Hematopoietic multipotent progenitor cell treated with erythropoietin and hydrocortisone succinate and interleukin-3 and kit ligand, for 17 days (in vitro differentiated cells): ENCODE measurements around the gene EPN3.
A peak's percentile ranks its signal among the peaks of the same experiment; 100 is the strongest.

Experiments
- DNase-seq: peaks from one replicate; pipeline ENCODE4 v3.0.0-alpha.2; 2015; ENCODE audit warnings: low spot score

The EPN3 gene

GRCh38 chr17:50532452-50533024 is at the start of gene EPN3:
Gene EPN3, plus strand, starts transcription at chr17:50532735. Its CDS starts 3,822 bp downstream, at chr17:50536557.
- no peak for DNase-seq

GRCh38 chr17:50483266-50483665 is 49.3 kb upstream of the EPN3 start:
- no peak for DNase-seq

- no peak for DNase-seq
These were observed 48.0 kb upstream of the EPN3 start for GRCh38 chr17:50484386-50485155.

GRCh38 chr17:50487213-50488096 is 45.1 kb upstream of the EPN3 start:
- DNase-seq = no peak

GRCh38 chr17:50488880-50489279 is 43.7 kb upstream of the EPN3 start:
- no peak for DNase-seq

GRCh38 chr17:50491505-50491904 is 41.0 kb upstream of the EPN3 start:
- DNase-seq = no peak

- no peak for DNase-seq
These were observed 40.3 kb upstream of the EPN3 start for GRCh38 chr17:50492214-50492613.

GRCh38 chr17:50493744-50494143 is 38.8 kb upstream of the EPN3 start:
- no peak for DNase-seq

- no peak for DNase-seq
These were observed 37.2 kb upstream of the EPN3 start for GRCh38 chr17:50495217-50495823.

- no peak for DNase-seq
These were observed 36.6 kb upstream of the EPN3 start for GRCh38 chr17:50495918-50496317.

- no peak for DNase-seq
These were observed 34.3 kb upstream of the EPN3 start for GRCh38 chr17:50498021-50498874.

- DNase-seq = no peak
These were observed 33.3 kb upstream of the EPN3 start for GRCh38 chr17:50499270-50499669.

- DNase-seq = no peak
These were observed 32.8 kb upstream of the EPN3 start for GRCh38 chr17:50499721-50500120.

- peak; percentile 34 for DNase-seq
These were observed 31.5 kb upstream of the EPN3 start for GRCh38 chr17:50501054-50501453.

- no peak for DNase-seq
These were observed 30.1 kb upstream of the EPN3 start for GRCh38 chr17:50502301-50502990.

- DNase-seq = no peak
These were observed 26.9 kb upstream of the EPN3 start for GRCh38 chr17:50505591-50506130.

GRCh38 chr17:50506298-50506697 is 26.2 kb upstream of the EPN3 start:
- DNase-seq = no peak

- peak; percentile 65 for DNase-seq
These were observed 24.5 kb upstream of the EPN3 start, which contains the start of gene MYCBPAP for GRCh38 chr17:50507871-50508572. Gene MYCBPAP, plus strand, starts transcription at chr17:50508439. Its CDS starts 236 bp downstream, at chr17:50508675.

- DNase-seq = no peak
These were observed 23.7 kb upstream of the EPN3 start for GRCh38 chr17:50508573-50509460.
